A673 (cell line): ENCODE data around the gene FBLN1. TPM values are rescaled to one million over a fixed set of nuclear protein-coding genes. Genes with fewer than 3 reads are reported as not detected.

Experiments used
- Bru-seq: library from RNA; stranded (reverse); fragments of 400-500 nt; gene quantifications from one replicate; lab custom pipeline; 2021; lab: Mats Ljungman, UMichigan
- BruChase-seq, 2 experiments: library from RNA; stranded (reverse); fragments of 400-500 nt; gene quantifications; one replicate each; lab custom pipeline; 2021; lab: Mats Ljungman, UMichigan
- BruUV-seq: library from RNA; stranded (reverse); fragments of 400-500 nt; replicated peaks from 2 replicates; lab custom pipeline; 2021; lab: Mats Ljungman, UMichigan
- CTCF ChIA-PET: fragments of 300-600 bp; sonication (Branson Sonifier 250); formaldehyde crosslinking; loops from one replicate; lab custom pipeline; 2022; ENCODE audit warnings: antibody characterized with exemption; lab: Charles Lee
- POLR2A ChIA-PET: fragments of 300-600 bp; sonication (Branson Sonifier 250); formaldehyde crosslinking; loops from one replicate; lab custom pipeline; 2022; ENCODE audit warnings: antibody characterized with exemption; ENCODE audit not compliant: low non-redundant PET; lab: Charles Lee
- DNase-seq: peaks from one replicate; pipeline ENCODE4 v3.0.0-alpha.2; 2015; ENCODE audit warnings: low spot score
- H3K27ac ChIP-seq: fragments of 200-600 bp; sonication (generic); 2 replicates; pipeline ENCODE4 v1.5.1; 2016; ENCODE audit warnings: mixed run types, low read depth, mild to moderate bottlenecking, mixed read lengths, antibody characterized with exemption, low read length; ENCODE audit not compliant: poor library complexity, severe bottlenecking
- H3K27me3 ChIP-seq: fragments of 200-600 bp; sonication (generic); replicated peaks from 2 replicates; pipeline ENCODE4 v1.6.1; 2017; ENCODE audit warnings: mixed run types, low read depth, mild to moderate bottlenecking, mixed read lengths, antibody characterized with exemption, low read length; ENCODE audit not compliant: insufficient read depth, poor library complexity
- H3K36me3 ChIP-seq: fragments of 200-600 bp; sonication (generic); 2 replicates; pipeline ENCODE4 v1.6.1; 2016; ENCODE audit warnings: mixed run types, mild to moderate bottlenecking, mixed read lengths, antibody characterized with exemption, low read length; ENCODE audit not compliant: insufficient read depth, poor library complexity, severe bottlenecking
- H3K4me1 ChIP-seq: fragments of 200-600 bp; sonication (generic); 2 replicates; pipeline ENCODE4 v1.6.1; 2017; ENCODE audit warnings: mixed run types, mild to moderate bottlenecking, mixed read lengths, antibody characterized with exemption, low read length; ENCODE audit not compliant: insufficient read depth, poor library complexity, severe bottlenecking
- H3K4me3 ChIP-seq: fragments of 200-600 bp; sonication (generic); 2 replicates; pipeline ENCODE4 v1.5.1; 2016; ENCODE audit warnings: low read depth, mixed run types, mild to moderate bottlenecking, mixed read lengths, low read length; ENCODE audit not compliant: poor library complexity, severe bottlenecking
- H3K9me3 ChIP-seq: fragments of 200-600 bp; sonication (generic); 2 replicates; pipeline ENCODE4 v1.6.1; 2016; ENCODE audit warnings: mixed run types, low read depth, mild to moderate bottlenecking, mixed read lengths, antibody characterized with exemption, low read length; ENCODE audit not compliant: poor library complexity, severe bottlenecking
- EZH2 ChIP-seq: fragments of 200-600 bp; sonication (generic); IDR thresholded peaks from 2 replicates; pipeline ENCODE4 v1.6.1; 2017; ENCODE audit warnings: borderline replicate concordance, low read depth, mild to moderate bottlenecking, mixed read lengths, antibody characterized with exemption, low read length; ENCODE audit not compliant: poor library complexity, severe bottlenecking
- intact Hi-C: fragments of 100-400 bp; cut with micrococcal nuclease; formaldehyde crosslinking; loops from one replicate; pipeline ENCODE4 v1.10.0; 2022; ENCODE audit not compliant: unreplicated experiment
- long read RNA-seq: library from polyadenylated mRNA; stranded (forward); transcript quantifications from one replicate; pipeline ENCODE4 v2.0.0, GENCODE V29; 2022
- total RNA-seq: library from RNA; stranded (reverse); gene quantifications from 2 replicates; pipeline ENCODE4 v1.2.3, GENCODE V29; 2021
- TF ChIP-seq, protein P1 (sequence below): fragments of 300-800, 200-600 bp; sonication (generic); conservative IDR thresholded peaks from 2 replicates; pipeline ENCODE4 v1.5.1; 2017; ENCODE audit warnings: low read depth, mild to moderate bottlenecking, antibody characterized with exemption, low read length, moderate library complexity, mixed read lengths

The FBLN1 gene, protein sequence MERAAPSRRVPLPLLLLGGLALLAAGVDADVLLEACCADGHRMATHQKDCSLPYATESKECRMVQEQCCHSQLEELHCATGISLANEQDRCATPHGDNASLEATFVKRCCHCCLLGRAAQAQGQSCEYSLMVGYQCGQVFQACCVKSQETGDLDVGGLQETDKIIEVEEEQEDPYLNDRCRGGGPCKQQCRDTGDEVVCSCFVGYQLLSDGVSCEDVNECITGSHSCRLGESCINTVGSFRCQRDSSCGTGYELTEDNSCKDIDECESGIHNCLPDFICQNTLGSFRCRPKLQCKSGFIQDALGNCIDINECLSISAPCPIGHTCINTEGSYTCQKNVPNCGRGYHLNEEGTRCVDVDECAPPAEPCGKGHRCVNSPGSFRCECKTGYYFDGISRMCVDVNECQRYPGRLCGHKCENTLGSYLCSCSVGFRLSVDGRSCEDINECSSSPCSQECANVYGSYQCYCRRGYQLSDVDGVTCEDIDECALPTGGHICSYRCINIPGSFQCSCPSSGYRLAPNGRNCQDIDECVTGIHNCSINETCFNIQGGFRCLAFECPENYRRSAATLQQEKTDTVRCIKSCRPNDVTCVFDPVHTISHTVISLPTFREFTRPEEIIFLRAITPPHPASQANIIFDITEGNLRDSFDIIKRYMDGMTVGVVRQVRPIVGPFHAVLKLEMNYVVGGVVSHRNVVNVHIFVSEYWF
- total RNA-seq (96.4 and 117 TPM in 2 replicates), Bru-seq, nascent RNA (percentile 55 among the genes with signal in this experiment), BruChase-seq, experiment 1, labeled RNA remaining after a 2-hour chase (percentile 57 among the genes with signal in this experiment), BruChase-seq, experiment 2, labeled RNA remaining after a 6-hour chase (percentile 54 among the genes with signal in this experiment)
- long read RNA-seq, transcript FBLN1-201 (15 exons, 2,251 nt): major isoform, 226 of 356 reads
- long read RNA-seq, transcript FBLN1-202 (17 exons, 2,896 nt): minor isoform, 74 of 356 reads
- long read RNA-seq, partial matches to known transcripts: 24 of 356 reads
- long read RNA-seq, other reads (novel, unspliced or antisense): 32 of 356 reads

GRCh38 chr22:45502215-45503049 is at the start of gene FBLN1:
Gene FBLN1 (plus strand): TSS chr22:45502883. CDS start chr22:45502986, 103 bp downstream.
- intact Hi-C loops: no loop called here
- peaks cover 34% of the 10 kb centered on the region for H3K4me1 ChIP-seq
- peak within 1 kb of the TSS; percentile 84 for H3K27ac ChIP-seq
- H3K9me3 ChIP-seq: no peaks in the 10 kb centered on the region
- TF ChIP-seq, protein P1, sequence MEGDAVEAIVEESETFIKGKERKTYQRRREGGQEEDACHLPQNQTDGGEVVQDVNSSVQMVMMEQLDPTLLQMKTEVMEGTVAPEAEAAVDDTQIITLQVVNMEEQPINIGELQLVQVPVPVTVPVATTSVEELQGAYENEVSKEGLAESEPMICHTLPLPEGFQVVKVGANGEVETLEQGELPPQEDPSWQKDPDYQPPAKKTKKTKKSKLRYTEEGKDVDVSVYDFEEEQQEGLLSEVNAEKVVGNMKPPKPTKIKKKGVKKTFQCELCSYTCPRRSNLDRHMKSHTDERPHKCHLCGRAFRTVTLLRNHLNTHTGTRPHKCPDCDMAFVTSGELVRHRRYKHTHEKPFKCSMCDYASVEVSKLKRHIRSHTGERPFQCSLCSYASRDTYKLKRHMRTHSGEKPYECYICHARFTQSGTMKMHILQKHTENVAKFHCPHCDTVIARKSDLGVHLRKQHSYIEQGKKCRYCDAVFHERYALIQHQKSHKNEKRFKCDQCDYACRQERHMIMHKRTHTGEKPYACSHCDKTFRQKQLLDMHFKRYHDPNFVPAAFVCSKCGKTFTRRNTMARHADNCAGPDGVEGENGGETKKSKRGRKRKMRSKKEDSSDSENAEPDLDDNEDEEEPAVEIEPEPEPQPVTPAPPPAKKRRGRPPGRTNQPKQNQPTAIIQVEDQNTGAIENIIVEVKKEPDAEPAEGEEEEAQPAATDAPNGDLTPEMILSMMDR: peak; percentile 43
- no peak for TF ChIP-seq EZH2
- DNase-seq: peak; percentile 67
- peak within 1 kb of the TSS; percentile 72 for H3K4me3 ChIP-seq
- ChIA-PET POLR2A (no interaction called here), CTCF (no interaction called here)
- H3K27me3 ChIP-seq: no peaks in the 10 kb centered on the region
- H3K36me3 ChIP-seq: no peaks in the 10 kb centered on the region
- no TSS peak for BruUV-seq

DNA sequence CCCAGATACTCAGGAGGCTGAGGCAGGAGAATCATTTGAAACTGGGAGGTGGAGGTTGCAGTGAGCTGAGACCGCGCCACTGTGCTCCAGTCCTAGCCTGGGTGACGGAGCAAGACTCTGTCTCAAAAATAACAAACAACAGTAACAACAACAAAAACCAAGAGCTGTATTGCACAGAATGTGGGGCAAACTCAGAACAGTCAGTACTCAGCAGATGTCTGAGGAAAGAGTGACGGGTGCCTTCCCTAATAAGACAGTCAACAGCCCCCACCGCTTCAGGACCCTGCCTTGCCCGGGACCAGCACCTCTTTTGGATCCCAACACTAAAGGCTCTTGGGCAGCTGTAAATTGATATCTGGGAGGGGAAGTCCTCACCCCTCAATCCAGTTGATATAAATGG is 48.9 kb upstream of the FBLN1 start:
- Histone ChIP-seq H3K9me3 (no peaks in the 10 kb centered on the region), H3K4me3 (no peak overlapping the region), H3K27me3 (no peaks in the 10 kb centered on the region), H3K4me1 (no peaks in the 10 kb centered on the region), H3K36me3 (no peaks in the 10 kb centered on the region), H3K27ac (no peak overlapping the region)
- intact Hi-C loops: no loop called here
- POLR2A ChIA-PET: interaction anchor here (0.6 kb wide), 1 partner anchor 118 kb away, joined by 4 read pairs; no protein-coding TSS in a partner anchor
- no peak for DNase-seq
- BruUV-seq: no TSS peak
- TF ChIP-seq, protein P1: no peak
- no peak for TF ChIP-seq EZH2
- CTCF ChIA-PET: no interaction called here
